ENCODE data around the gene RNF220. TPM values are rescaled to one million over a fixed set of nuclear protein-coding genes. Genes with fewer than 3 reads are reported as not detected.

Gene RNF220
- total and polyA plus RNA-seq, 4 donors = 44.2 to 70.5 (median 52.8) TPM

GRCh38 chr1:44616284-44616990, 211.4 kb downstream of the RNF220 start:
- ATAC-seq (ENCODE audit: low FRiP score) (no peak), DNase-seq (peak in 1 of 2 donors; percentile 36)
- Histone ChIP-seq H3K9me3 (ENCODE audit: control insufficient read depth, low read length) (no peaks in the 10 kb centered on the region), H3K27me3 (ENCODE audit: control insufficient read depth in 1 of 2, insufficient read depth in 2 of 2, low read length in 1 of 2) (no peaks in the 10 kb centered on the region), H3K4me3 (ENCODE audit: low read length in 2 of 2) (no peak overlapping the region), H3K27ac (ENCODE audit: low read depth in 1 of 2, low read length in 2 of 2) (no peak overlapping the region), H3K36me3 (ENCODE audit: control insufficient read depth in 1 of 2, insufficient read depth in 2 of 2, low read length in 1 of 2) (no peaks in the 10 kb centered on the region), H3K4me1 (ENCODE audit: control insufficient read depth in 1 of 2, insufficient read depth in 2 of 2, low read length in 2 of 2) (no peaks in the 10 kb centered on the region)
- 71 to 80% methylated on average over 4 of the region's 4 CpGs for WGBS, 2 donors
- intact Hi-C loops (cut with DNase I) = no loop called here

GRCh38 chr1:44616991-44617702, 212.1 kb downstream of the RNF220 start:
- no peaks in the 10 kb centered on the region for H3K36me3 ChIP-seq (ENCODE audit: control insufficient read depth in 1 of 2, insufficient read depth in 2 of 2, low read length in 1 of 2)
- H3K27ac ChIP-seq (ENCODE audit: low read depth in 1 of 2, low read length in 2 of 2) = no peak overlapping the region
- H3K9me3 ChIP-seq (ENCODE audit: control insufficient read depth, low read length) = no peaks in the 10 kb centered on the region
- intact Hi-C loops (cut with DNase I) = no loop called here
- H3K4me1 ChIP-seq (ENCODE audit: control insufficient read depth in 1 of 2, insufficient read depth in 2 of 2, low read length in 2 of 2) = no peaks in the 10 kb centered on the region
- no peak overlapping the region for H3K4me3 ChIP-seq (ENCODE audit: low read length in 2 of 2)
- peak in 1 of 2 donors; percentile 80 for DNase-seq
- H3K27me3 ChIP-seq (ENCODE audit: control insufficient read depth in 1 of 2, insufficient read depth in 2 of 2, low read length in 1 of 2) = no peaks in the 10 kb centered on the region
- WGBS, 2 donors = 6 to 10% methylated on average over 54 to 63 of the region's 63 CpGs
- peak; percentile 45 for ATAC-seq (ENCODE audit: low FRiP score)

GRCh38 chr1:44617703-44618029, 212.6 kb downstream of the RNF220 start:
- no peak overlapping the region for H3K4me3 ChIP-seq (ENCODE audit: low read length in 2 of 2)
- intact Hi-C loops (cut with DNase I) = no loop called here
- DNase-seq (no peak), ATAC-seq (ENCODE audit: low FRiP score) (no peak)
- H3K4me1 ChIP-seq (ENCODE audit: control insufficient read depth in 1 of 2, insufficient read depth in 2 of 2, low read length in 2 of 2) = no peaks in the 10 kb centered on the region
- H3K27me3 ChIP-seq (ENCODE audit: control insufficient read depth in 1 of 2, insufficient read depth in 2 of 2, low read length in 1 of 2) = no peaks in the 10 kb centered on the region
- no peak overlapping the region for H3K27ac ChIP-seq (ENCODE audit: low read depth in 1 of 2, low read length in 2 of 2)
- WGBS, 2 donors = 91 to 100% methylated on average over 1 of the region's 1 CpG
- H3K36me3 ChIP-seq (ENCODE audit: control insufficient read depth in 1 of 2, insufficient read depth in 2 of 2, low read length in 1 of 2) = no peaks in the 10 kb centered on the region
- no peaks in the 10 kb centered on the region for H3K9me3 ChIP-seq (ENCODE audit: control insufficient read depth, low read length)

- no peak overlapping the region for H3K4me3 ChIP-seq (ENCODE audit: low read length in 2 of 2)
- WGBS, 2 donors = 58 to 63% methylated on average over 12 of the region's 12 CpGs
- no peaks in the 10 kb centered on the region for H3K36me3 ChIP-seq (ENCODE audit: control insufficient read depth in 1 of 2, insufficient read depth in 2 of 2, low read length in 1 of 2)
- ATAC-seq (ENCODE audit: low FRiP score) (no peak), DNase-seq (no peak)
- H3K9me3 ChIP-seq (ENCODE audit: control insufficient read depth, low read length) = no peaks in the 10 kb centered on the region
- no peaks in the 10 kb centered on the region for H3K4me1 ChIP-seq (ENCODE audit: control insufficient read depth in 1 of 2, insufficient read depth in 2 of 2, low read length in 2 of 2)
- H3K27me3 ChIP-seq (ENCODE audit: control insufficient read depth in 1 of 2, insufficient read depth in 2 of 2, low read length in 1 of 2) = no peaks in the 10 kb centered on the region
- no peak overlapping the region for H3K27ac ChIP-seq (ENCODE audit: low read depth in 1 of 2, low read length in 2 of 2)
- intact Hi-C loops (cut with DNase I) = no loop called here
Measured at GRCh38 chr1:44619261-44619900, 214.3 kb downstream of the RNF220 start.

GRCh38 chr1:44620072-44620471, 215.0 kb downstream of the RNF220 start:
- H3K27ac ChIP-seq (ENCODE audit: low read depth in 1 of 2, low read length in 2 of 2) = no peak overlapping the region
- no peaks in the 10 kb centered on the region for H3K27me3 ChIP-seq (ENCODE audit: control insufficient read depth in 1 of 2, insufficient read depth in 2 of 2, low read length in 1 of 2)
- intact Hi-C loops (cut with DNase I) = no loop called here
- DNase-seq (no peak), ATAC-seq (ENCODE audit: low FRiP score) (no peak)
- H3K36me3 ChIP-seq (ENCODE audit: control insufficient read depth in 1 of 2, insufficient read depth in 2 of 2, low read length in 1 of 2) = no peaks in the 10 kb centered on the region
- WGBS, 2 donors = 80 to 87% methylated on average over 3 of the region's 3 CpGs
- no peaks in the 10 kb centered on the region for H3K4me1 ChIP-seq (ENCODE audit: control insufficient read depth in 1 of 2, insufficient read depth in 2 of 2, low read length in 2 of 2)
- H3K9me3 ChIP-seq (ENCODE audit: control insufficient read depth, low read length) = no peaks in the 10 kb centered on the region
- no peak overlapping the region for H3K4me3 ChIP-seq (ENCODE audit: low read length in 2 of 2)

GRCh38 chr1:44621841-44622286, 216.8 kb downstream of the RNF220 start:
- H3K27me3 ChIP-seq (ENCODE audit: control insufficient read depth in 1 of 2, insufficient read depth in 2 of 2, low read length in 1 of 2) = no peaks in the 10 kb centered on the region
- no peak overlapping the region for H3K4me3 ChIP-seq (ENCODE audit: low read length in 2 of 2)
- intact Hi-C loops (cut with DNase I) = no loop called here
- no peaks in the 10 kb centered on the region for H3K4me1 ChIP-seq (ENCODE audit: control insufficient read depth in 1 of 2, insufficient read depth in 2 of 2, low read length in 2 of 2)
- no peak overlapping the region for H3K27ac ChIP-seq (ENCODE audit: low read depth in 1 of 2, low read length in 2 of 2)
- H3K36me3 ChIP-seq (ENCODE audit: control insufficient read depth in 1 of 2, insufficient read depth in 2 of 2, low read length in 1 of 2) = no peaks in the 10 kb centered on the region
- DNase-seq = peak in 1 of 2 donors; percentile 26
- ATAC-seq (ENCODE audit: low FRiP score) = no peak
- WGBS, 2 donors = 84 to 88% methylated on average over 15 of the region's 15 CpGs
- H3K9me3 ChIP-seq (ENCODE audit: control insufficient read depth, low read length) = no peaks in the 10 kb centered on the region

GRCh38 chr1:44624268-44624901, 219.3 kb downstream of the RNF220 start:
- intact Hi-C loops (cut with DNase I) = no loop called here

GRCh38 chr1:44625348-44625747, 220.3 kb downstream of the RNF220 start:
- H3K27me3 ChIP-seq (ENCODE audit: control insufficient read depth in 1 of 2, insufficient read depth in 2 of 2, low read length in 1 of 2) = no peaks in the 10 kb centered on the region
- intact Hi-C loops (cut with DNase I) = no loop called here
- no peaks in the 10 kb centered on the region for H3K9me3 ChIP-seq (ENCODE audit: control insufficient read depth, low read length)
- H3K4me3 ChIP-seq (ENCODE audit: low read length in 2 of 2) = no peak overlapping the region
- no peak for ATAC-seq (ENCODE audit: low FRiP score)
- no peaks in the 10 kb centered on the region for H3K36me3 ChIP-seq (ENCODE audit: control insufficient read depth in 1 of 2, insufficient read depth in 2 of 2, low read length in 1 of 2)
- DNase-seq = no peak
- H3K27ac ChIP-seq (ENCODE audit: low read depth in 1 of 2, low read length in 2 of 2) = no peak overlapping the region
- H3K4me1 ChIP-seq (ENCODE audit: control insufficient read depth in 1 of 2, insufficient read depth in 2 of 2, low read length in 2 of 2) = no peaks in the 10 kb centered on the region
- WGBS, 2 donors = 87 to 89% methylated on average over 7 of the region's 7 CpGs

More at GRCh38 chr1:44624268-44624901, 219.3 kb downstream of the RNF220 start:
- Histone ChIP-seq H3K4me3 (ENCODE audit: low read length in 2 of 2) (no peak overlapping the region), H3K27ac (ENCODE audit: low read depth in 1 of 2, low read length in 2 of 2) (no peak overlapping the region), H3K9me3 (ENCODE audit: control insufficient read depth, low read length) (no peaks in the 10 kb centered on the region), H3K27me3 (ENCODE audit: control insufficient read depth in 1 of 2, insufficient read depth in 2 of 2, low read length in 1 of 2) (no peaks in the 10 kb centered on the region), H3K36me3 (ENCODE audit: control insufficient read depth in 1 of 2, insufficient read depth in 2 of 2, low read length in 1 of 2) (no peaks in the 10 kb centered on the region), H3K4me1 (ENCODE audit: control insufficient read depth in 1 of 2, insufficient read depth in 2 of 2, low read length in 2 of 2) (no peaks in the 10 kb centered on the region)
- ATAC-seq (ENCODE audit: low FRiP score) (no peak), DNase-seq (peak in 1 of 2 donors; percentile 9)
- 86% methylated on average over 12 of the region's 12 CpGs for WGBS, 2 donors

All from aorta (tissue), 5 donors.